ENCODE data around the gene JAML. TPM values are rescaled to one million over a fixed set of nuclear protein-coding genes. Genes with fewer than 3 reads are reported as not detected.

The JAML gene
- total and polyA plus RNA-seq, 2 experiments from 2014 or later = 0.56 to 1.0 TPM

DNA sequence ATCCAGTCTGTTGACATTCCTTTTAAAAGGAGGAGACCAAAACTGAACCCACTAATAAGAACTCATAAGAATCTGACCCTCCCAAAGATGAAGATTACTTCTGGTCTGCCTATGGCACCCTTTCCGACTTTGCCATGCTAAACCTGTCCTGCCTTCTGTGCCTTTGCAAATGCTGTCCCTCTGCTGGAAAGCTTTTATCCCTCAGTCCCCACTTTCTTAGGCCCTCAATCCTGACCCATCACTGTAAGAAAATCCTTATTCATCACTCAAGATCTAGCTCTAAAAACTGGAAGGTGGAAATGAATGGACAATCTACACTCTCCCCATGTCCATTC is 16.9 kb upstream of the JAML start:
- no peaks in the 10 kb centered on the region for H3K79me2 ChIP-seq (replicated peaks; ENCODE audit: insufficient read depth)
- peaks cover 3% of the 10 kb centered on the region; the same call in 1 of the 2 replicates for H3K4me1 ChIP-seq (ENCODE audit: insufficient read depth)
- no peak overlapping the region for H3K4me3 ChIP-seq
- Mint-ChIP-seq H3K36me3 (ENCODE audit: low read depth) (no peaks in the 10 kb centered on the region), H3K4me3 (no peak overlapping the region), H3K27ac (no peak overlapping the region), H3K4me1 (peaks cover 28% of the 10 kb centered on the region), H3K27me3 (ENCODE audit: insufficient read depth, low read depth, poor library complexity) (peaks cover 13% of the 10 kb centered on the region), H3K9me3 (no peaks in the 10 kb centered on the region)
- H4K20me1 ChIP-seq (replicated peaks; ENCODE audit: insufficient read depth) = no peaks in the 10 kb centered on the region
- H3K27me3 ChIP-seq (ENCODE audit: insufficient read depth) = no peaks in the 10 kb centered on the region
- no peak overlapping the region for H3K27ac ChIP-seq (ENCODE audit: low read depth)
- H3F3A ChIP-seq (replicated peaks; ENCODE audit: low read depth) = no peaks in the 10 kb centered on the region
- no peaks in the 10 kb centered on the region for H3K9me2 ChIP-seq (ENCODE audit: insufficient read depth)
- H3K4me2 ChIP-seq = no peak overlapping the region
- no peak overlapping the region for H2AFZ ChIP-seq
- TF ChIP-seq NANOG (IDR thresholded peaks at IDR 0.05; ENCODE audit: borderline replicate concordance) (no peak), EZH2phosphoT487 (IDR thresholded peaks at IDR 0.05; ENCODE audit: unreplicated experiment) (no peak), JUNB (IDR thresholded peaks at IDR 0.05; ENCODE audit: unreplicated experiment) (no peak)
- TF ChIP-seq, protein P1, sequence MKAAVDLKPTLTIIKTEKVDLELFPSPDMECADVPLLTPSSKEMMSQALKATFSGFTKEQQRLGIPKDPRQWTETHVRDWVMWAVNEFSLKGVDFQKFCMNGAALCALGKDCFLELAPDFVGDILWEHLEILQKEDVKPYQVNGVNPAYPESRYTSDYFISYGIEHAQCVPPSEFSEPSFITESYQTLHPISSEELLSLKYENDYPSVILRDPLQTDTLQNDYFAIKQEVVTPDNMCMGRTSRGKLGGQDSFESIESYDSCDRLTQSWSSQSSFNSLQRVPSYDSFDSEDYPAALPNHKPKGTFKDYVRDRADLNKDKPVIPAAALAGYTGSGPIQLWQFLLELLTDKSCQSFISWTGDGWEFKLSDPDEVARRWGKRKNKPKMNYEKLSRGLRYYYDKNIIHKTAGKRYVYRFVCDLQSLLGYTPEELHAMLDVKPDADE (IDR thresholded peaks at IDR 0.05) = no peak
- H3K36me3 ChIP-seq (ENCODE audit: insufficient read depth) = no peaks in the 10 kb centered on the region
- ATAC-seq (no peak), DNase-seq (ENCODE audit: low spot score) (no peak)

DNA sequence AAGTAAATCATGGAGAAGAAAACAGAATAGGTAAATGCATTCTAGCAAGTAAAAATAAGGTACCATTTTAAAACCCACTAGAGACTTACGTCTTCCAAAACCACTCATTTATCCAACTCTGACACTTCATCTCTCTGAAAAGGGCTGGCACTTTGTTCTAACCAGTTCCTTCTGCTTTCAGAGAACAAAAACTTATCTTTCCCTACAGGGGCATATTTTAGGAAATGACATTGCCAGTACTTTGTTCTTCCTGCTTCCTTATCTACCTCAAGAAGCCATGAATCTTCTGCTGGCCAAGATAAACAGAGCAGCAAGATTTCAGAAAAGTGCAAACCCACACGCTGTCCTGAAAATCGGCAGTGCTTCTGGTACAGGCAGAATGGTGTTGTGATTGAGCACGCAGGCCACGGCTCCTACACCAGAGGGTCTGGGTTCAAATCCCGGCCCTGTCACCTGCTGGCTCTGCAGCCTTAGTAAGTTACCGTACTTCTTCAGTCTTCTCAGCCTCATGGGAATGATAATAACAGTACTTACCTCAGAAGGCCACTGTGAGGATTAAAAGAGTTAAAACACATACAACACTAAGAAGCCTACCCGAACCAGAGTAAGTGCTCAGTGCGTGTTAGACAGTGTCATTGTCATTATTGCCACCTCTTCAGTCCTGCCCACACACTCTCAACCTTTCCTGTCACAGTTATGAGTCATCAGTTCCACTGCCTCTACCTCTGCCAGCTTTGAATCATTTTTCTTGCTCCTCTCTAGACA is 16.4 kb upstream of the JAML start:
- H4K20me1 ChIP-seq (replicated peaks; ENCODE audit: insufficient read depth) = no peaks in the 10 kb centered on the region
- H2AFZ ChIP-seq = no peak overlapping the region
- H3K9me3 Mint-ChIP-seq = no peaks in the 10 kb centered on the region
- H3F3A ChIP-seq (replicated peaks; ENCODE audit: low read depth) = no peaks in the 10 kb centered on the region
- peaks cover 28% of the 10 kb centered on the region for H3K4me1 Mint-ChIP-seq
- no peak overlapping the region for H3K4me2 ChIP-seq
- no peaks in the 10 kb centered on the region for H3K27me3 ChIP-seq (ENCODE audit: insufficient read depth)
- no peaks in the 10 kb centered on the region for H3K36me3 Mint-ChIP-seq (ENCODE audit: low read depth)
- H3K79me2 ChIP-seq (replicated peaks; ENCODE audit: insufficient read depth) = no peaks in the 10 kb centered on the region
- no peak overlapping the region for H3K4me3 Mint-ChIP-seq
- H3K27ac Mint-ChIP-seq = no peak overlapping the region; the same call in 1 of the 2 replicates
- no peaks in the 10 kb centered on the region for H3K9me2 ChIP-seq (ENCODE audit: insufficient read depth)
- H3K4me1 ChIP-seq (ENCODE audit: insufficient read depth) = peaks cover 3% of the 10 kb centered on the region; the same call in 1 of the 2 replicates
- H3K4me3 ChIP-seq = no peak overlapping the region
- no peak overlapping the region for H3K27ac ChIP-seq (ENCODE audit: low read depth)
- DNase-seq (ENCODE audit: low spot score) (no peak), ATAC-seq (no peak)
- no peaks in the 10 kb centered on the region for H3K36me3 ChIP-seq (ENCODE audit: insufficient read depth)
- H3K27me3 Mint-ChIP-seq (ENCODE audit: insufficient read depth, low read depth, poor library complexity) = peaks cover 13% of the 10 kb centered on the region
- no peak for TF ChIP-seq CREB1 (CRISPR knock-in tag; IDR thresholded peaks at IDR 0.05; ENCODE audit: low read depth)
- no peak for TF ChIP-seq NANOG (IDR thresholded peaks at IDR 0.05; ENCODE audit: borderline replicate concordance)
- TF ChIP-seq JUNB (IDR thresholded peaks at IDR 0.05; ENCODE audit: unreplicated experiment) = no peak
- TF ChIP-seq EZH2phosphoT487 (IDR thresholded peaks at IDR 0.05; ENCODE audit: unreplicated experiment) = no peak
- no peak for TF ChIP-seq ZNF114 (CRISPR knock-in tag; IDR thresholded peaks at IDR 0.05)
- no peak for TF ChIP-seq EZH2 (IDR thresholded peaks at IDR 0.05; ENCODE audit: low read depth, unreplicated experiment)
- TF ChIP-seq, protein P1 (IDR thresholded peaks at IDR 0.05) = no peak
- TF ChIP-seq ZNF331 (CRISPR knock-in tag; IDR thresholded peaks at IDR 0.05; ENCODE audit: low read depth) = no peak
- no peak for TF ChIP-seq POLR2AphosphoS5 (IDR thresholded peaks at IDR 0.05; ENCODE audit: low read depth)
- TF ChIP-seq, protein P2, sequence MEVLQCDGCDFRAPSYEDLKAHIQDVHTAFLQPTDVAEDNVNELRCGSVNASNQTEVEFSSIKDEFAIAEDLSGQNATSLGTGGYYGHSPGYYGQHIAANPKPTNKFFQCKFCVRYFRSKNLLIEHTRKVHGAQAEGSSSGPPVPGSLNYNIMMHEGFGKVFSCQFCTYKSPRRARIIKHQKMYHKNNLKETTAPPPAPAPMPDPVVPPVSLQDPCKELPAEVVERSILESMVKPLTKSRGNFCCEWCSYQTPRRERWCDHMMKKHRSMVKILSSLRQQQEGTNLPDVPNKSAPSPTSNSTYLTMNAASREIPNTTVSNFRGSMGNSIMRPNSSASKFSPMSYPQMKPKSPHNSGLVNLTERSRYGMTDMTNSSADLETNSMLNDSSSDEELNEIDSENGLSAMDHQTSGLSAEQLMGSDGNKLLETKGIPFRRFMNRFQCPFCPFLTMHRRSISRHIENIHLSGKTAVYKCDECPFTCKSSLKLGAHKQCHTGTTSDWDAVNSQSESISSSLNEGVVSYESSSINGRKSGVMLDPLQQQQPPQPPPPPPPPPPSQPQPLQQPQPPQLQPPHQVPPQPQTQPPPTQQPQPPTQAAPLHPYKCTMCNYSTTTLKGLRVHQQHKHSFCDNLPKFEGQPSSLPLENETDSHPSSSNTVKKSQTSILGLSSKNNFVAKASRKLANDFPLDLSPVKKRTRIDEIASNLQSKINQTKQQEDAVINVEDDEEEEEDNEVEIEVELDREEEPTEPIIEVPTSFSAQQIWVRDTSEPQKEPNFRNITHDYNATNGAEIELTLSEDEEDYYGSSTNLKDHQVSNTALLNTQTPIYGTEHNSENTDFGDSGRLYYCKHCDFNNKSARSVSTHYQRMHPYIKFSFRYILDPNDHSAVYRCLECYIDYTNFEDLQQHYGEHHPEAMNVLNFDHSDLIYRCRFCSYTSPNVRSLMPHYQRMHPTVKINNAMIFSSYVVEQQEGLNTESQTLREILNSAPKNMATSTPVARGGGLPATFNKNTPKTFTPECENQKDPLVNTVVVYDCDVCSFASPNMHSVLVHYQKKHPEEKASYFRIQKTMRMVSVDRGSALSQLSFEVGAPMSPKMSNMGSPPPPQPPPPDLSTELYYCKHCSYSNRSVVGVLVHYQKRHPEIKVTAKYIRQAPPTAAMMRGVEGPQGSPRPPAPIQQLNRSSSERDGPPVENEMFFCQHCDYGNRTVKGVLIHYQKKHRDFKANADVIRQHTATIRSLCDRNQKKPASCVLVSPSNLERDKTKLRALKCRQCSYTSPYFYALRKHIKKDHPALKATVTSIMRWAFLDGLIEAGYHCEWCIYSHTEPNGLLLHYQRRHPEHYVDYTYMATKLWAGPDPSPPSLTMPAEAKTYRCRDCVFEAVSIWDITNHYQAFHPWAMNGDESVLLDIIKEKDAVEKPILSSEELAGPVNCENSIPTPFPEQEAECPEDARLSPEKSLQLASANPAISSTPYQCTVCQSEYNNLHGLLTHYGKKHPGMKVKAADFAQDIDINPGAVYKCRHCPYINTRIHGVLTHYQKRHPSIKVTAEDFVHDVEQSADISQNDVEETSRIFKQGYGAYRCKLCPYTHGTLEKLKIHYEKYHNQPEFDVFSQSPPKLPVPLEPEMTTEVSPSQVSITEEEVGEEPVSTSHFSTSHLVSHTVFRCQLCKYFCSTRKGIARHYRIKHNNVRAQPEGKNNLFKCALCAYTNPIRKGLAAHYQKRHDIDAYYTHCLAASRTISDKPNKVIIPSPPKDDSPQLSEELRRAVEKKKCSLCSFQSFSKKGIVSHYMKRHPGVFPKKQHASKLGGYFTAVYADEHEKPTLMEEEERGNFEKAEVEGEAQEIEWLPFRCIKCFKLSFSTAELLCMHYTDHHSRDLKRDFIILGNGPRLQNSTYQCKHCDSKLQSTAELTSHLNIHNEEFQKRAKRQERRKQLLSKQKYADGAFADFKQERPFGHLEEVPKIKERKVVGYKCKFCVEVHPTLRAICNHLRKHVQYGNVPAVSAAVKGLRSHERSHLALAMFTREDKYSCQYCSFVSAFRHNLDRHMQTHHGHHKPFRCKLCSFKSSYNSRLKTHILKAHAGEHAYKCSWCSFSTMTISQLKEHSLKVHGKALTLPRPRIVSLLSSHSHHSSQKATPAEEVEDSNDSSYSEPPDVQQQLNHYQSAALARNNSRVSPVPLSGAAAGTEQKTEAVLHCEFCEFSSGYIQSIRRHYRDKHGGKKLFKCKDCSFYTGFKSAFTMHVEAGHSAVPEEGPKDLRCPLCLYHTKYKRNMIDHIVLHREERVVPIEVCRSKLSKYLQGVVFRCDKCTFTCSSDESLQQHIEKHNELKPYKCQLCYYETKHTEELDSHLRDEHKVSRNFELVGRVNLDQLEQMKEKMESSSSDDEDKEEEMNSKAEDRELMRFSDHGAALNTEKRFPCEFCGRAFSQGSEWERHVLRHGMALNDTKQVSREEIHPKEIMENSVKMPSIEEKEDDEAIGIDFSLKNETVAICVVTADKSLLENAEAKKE (CRISPR knock-in tag; IDR thresholded peaks at IDR 0.05) = no peak
